ENCODE data around the gene SSTR4.

DNA sequence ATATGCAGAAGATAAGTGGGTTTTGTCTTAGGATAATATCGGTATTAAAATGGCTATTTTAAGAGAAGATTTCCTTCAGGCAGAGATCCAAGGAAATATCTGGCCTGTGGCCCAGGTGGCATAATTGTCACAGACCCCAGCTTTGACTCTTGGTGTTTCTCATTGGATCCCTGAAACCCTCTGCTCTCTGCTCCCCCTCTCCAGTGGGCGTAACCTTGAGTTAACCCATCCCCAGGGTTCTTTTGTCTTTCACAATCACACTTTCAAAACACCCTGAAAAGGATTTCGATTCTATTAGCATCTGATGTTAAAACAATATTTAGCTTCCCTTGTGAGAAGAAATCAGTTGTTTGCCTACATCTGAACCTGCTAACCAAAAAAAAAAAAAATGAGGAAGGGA is 7.2 kb downstream of the SSTR4 start:
- TF ChIP-seq POLR2A (IDR thresholded peaks at IDR 0.05) = no peak
- TF ChIP-seq, protein P1, sequence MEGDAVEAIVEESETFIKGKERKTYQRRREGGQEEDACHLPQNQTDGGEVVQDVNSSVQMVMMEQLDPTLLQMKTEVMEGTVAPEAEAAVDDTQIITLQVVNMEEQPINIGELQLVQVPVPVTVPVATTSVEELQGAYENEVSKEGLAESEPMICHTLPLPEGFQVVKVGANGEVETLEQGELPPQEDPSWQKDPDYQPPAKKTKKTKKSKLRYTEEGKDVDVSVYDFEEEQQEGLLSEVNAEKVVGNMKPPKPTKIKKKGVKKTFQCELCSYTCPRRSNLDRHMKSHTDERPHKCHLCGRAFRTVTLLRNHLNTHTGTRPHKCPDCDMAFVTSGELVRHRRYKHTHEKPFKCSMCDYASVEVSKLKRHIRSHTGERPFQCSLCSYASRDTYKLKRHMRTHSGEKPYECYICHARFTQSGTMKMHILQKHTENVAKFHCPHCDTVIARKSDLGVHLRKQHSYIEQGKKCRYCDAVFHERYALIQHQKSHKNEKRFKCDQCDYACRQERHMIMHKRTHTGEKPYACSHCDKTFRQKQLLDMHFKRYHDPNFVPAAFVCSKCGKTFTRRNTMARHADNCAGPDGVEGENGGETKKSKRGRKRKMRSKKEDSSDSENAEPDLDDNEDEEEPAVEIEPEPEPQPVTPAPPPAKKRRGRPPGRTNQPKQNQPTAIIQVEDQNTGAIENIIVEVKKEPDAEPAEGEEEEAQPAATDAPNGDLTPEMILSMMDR (IDR thresholded peaks at IDR 0.05) = no peak

Data from esophagus squamous epithelium (tissue), 4 donors.